DND-41 (cell line): ENCODE results near the gene THAP2.

Experiments
- ATAC-seq: fragments of 200-7000 bp; cut with Tn5 transposase; 3 replicates; pipeline ENCODE4 v1.9.1; 2021; ENCODE audit warnings: low read depth; ENCODE audit not compliant: insufficient read depth
- DNase-seq: peaks from one replicate; pipeline ENCODE4 v3.0.0-alpha.2; 2020
- H2AFZ ChIP-seq: 2 replicates; pipeline ENCODE4 v1.6.0; 2012; ENCODE audit warnings: low read depth, low read length
- H3K27ac ChIP-seq: 2 replicates; pipeline ENCODE4 v1.5.1; 2012; ENCODE audit warnings: low read length, inconsistent platforms
- H3K27me3 ChIP-seq: fragments of 200-600 bp; sonication (generic); 2 replicates; pipeline ENCODE4 v1.6.0; 2012; ENCODE audit warnings: low read length, mild to moderate bottlenecking, inconsistent platforms; ENCODE audit not compliant: insufficient read depth, poor library complexity
- H3K36me3 ChIP-seq: 2 replicates; pipeline ENCODE4 v1.5.1; 2012; ENCODE audit warnings: low read length, inconsistent platforms; ENCODE audit not compliant: insufficient read depth
- H3K4me1 ChIP-seq: 2 replicates; pipeline ENCODE4 v1.5.1; 2012; ENCODE audit warnings: mild to moderate bottlenecking, low read length; ENCODE audit not compliant: insufficient read depth
- H3K4me2 ChIP-seq: 2 replicates; pipeline ENCODE4 v1.6.0; 2012; ENCODE audit warnings: mild to moderate bottlenecking, moderate library complexity, low read length, inconsistent platforms; ENCODE audit not compliant: insufficient read depth
- H3K4me3 ChIP-seq, 2 experiments: fragments of 200-600 bp in 1 of 2; shearing (Covaris generic) in 1 of 2; 2 replicates each; pipeline ENCODE4 v1.5.1; 2012 to 2016; ENCODE audit warnings: inconsistent platforms in 2 of 2, low read length in 2 of 2, mild to moderate bottlenecking in 2 of 2, low read depth in 1 of 2, moderate library complexity in 1 of 2
- H3K79me2 ChIP-seq: 2 replicates; pipeline ENCODE4 v1.6.0; 2012; ENCODE audit warnings: low read length, inconsistent platforms; ENCODE audit not compliant: insufficient read depth
- H3K9ac ChIP-seq: 2 replicates; pipeline ENCODE4 v1.6.0; 2012; ENCODE audit warnings: low read depth, mild to moderate bottlenecking, inconsistent platforms, low read length, moderate library complexity
- H3K9me3 ChIP-seq: 2 replicates; pipeline ENCODE4 v1.5.1; 2012; ENCODE audit warnings: low read length, moderate library complexity, mild to moderate bottlenecking, inconsistent platforms; ENCODE audit not compliant: insufficient read depth, severe bottlenecking
- H4K20me1 ChIP-seq: 2 replicates; pipeline ENCODE4 v1.6.0; 2012; ENCODE audit warnings: low read length; ENCODE audit not compliant: insufficient read depth
- CTCF ChIP-seq: IDR thresholded peaks from 2 replicates; pipeline ENCODE4 v1.5.1; 2012; ENCODE audit warnings: borderline replicate concordance, low read length, moderate library complexity, mild to moderate bottlenecking; ENCODE audit not compliant: poor library complexity, severe bottlenecking; ENCODE audit errors: extremely low read depth
- EZH2 ChIP-seq: IDR thresholded peaks from 3 replicates; pipeline ENCODE4 v1.6.1; 2012; ENCODE audit warnings: borderline replicate concordance, low read depth, mild to moderate bottlenecking, moderate library complexity, low read length, inconsistent platforms; ENCODE audit not compliant: severe bottlenecking

The THAP2 gene

GRCh38 chr12:71646512-71646911 lies 17.6 kb upstream of the THAP2 start:
- Histone ChIP-seq H3K79me2 (peaks cover 25% of the 10 kb centered on the region), H3K9me3 (no peaks in the 10 kb centered on the region), H3K36me3 (peaks cover 87% of the 10 kb centered on the region), H3K27me3 (no peaks in the 10 kb centered on the region), H3K27ac (no peak overlapping the region), H2AFZ (no peak overlapping the region), H3K9ac (no peak overlapping the region), H3K4me1 (no peaks in the 10 kb centered on the region), H4K20me1 (peaks cover 10% of the 10 kb centered on the region; the same call in 1 of the 2 replicates), H3K4me2 (no peak overlapping the region), H3K4me3 (no peak overlapping the region)
- ATAC-seq (no peak), DNase-seq (no peak)
- no peak for TF ChIP-seq EZH2
- no peak for TF ChIP-seq CTCF

DNA sequence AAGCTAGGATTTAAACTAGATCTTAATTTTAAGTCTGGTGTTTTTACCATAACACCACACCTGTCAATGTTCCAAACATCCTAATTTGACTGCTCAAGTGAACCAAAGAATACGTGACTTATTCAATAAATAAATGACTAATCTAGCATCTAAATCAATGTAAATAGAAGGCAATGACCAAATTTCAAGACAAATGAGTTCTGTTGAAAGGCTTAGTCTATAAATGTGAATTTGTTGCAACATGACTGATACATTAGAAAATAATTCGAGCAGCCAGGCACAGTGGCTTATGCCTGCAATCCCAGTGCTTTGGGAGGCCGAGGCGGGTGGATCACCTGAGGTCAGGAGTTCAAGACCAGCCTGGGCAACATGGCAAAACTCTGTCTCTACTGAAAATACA lies 15.6 kb upstream of the THAP2 start:
- H3K4me2 ChIP-seq: no peak overlapping the region
- peaks cover 83% of the 10 kb centered on the region for H3K36me3 ChIP-seq
- ATAC-seq (no peak), DNase-seq (no peak)
- no peak overlapping the region for H3K4me3 ChIP-seq
- H3K27me3 ChIP-seq: no peaks in the 10 kb centered on the region
- TF ChIP-seq EZH2 (no peak), CTCF (no peak)
- no peak overlapping the region for H2AFZ ChIP-seq
- H3K4me1 ChIP-seq: no peaks in the 10 kb centered on the region
- H3K9ac ChIP-seq: no peak overlapping the region
- peaks cover 14% of the 10 kb centered on the region; the same call in 1 of the 2 replicates for H4K20me1 ChIP-seq
- no peak overlapping the region for H3K27ac ChIP-seq
- H3K9me3 ChIP-seq: no peaks in the 10 kb centered on the region
- H3K79me2 ChIP-seq: peaks cover 46% of the 10 kb centered on the region

DNA sequence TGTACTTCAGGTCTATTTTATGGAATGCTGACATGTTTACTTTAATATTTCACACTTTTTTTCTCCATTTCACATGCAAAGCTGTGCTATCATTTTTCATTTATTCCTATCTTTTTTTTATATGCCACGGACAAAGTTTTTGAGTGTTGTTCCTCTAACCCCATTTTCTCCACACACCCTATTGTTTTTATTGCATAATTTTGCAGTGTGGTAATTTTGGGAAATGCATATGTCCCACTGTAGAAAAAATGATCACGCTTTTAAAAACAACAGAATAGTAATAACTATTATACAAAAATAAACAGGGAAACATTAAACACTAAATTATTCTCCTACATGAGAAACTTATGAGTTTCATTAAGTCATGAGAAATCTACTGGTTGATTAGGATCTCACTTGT lies 14.7 kb upstream of the THAP2 start:
- Histone ChIP-seq H3K79me2 (peaks cover 54% of the 10 kb centered on the region), H4K20me1 (peaks cover 14% of the 10 kb centered on the region; the same call in 1 of the 2 replicates), H3K4me1 (no peaks in the 10 kb centered on the region), H3K9me3 (no peaks in the 10 kb centered on the region), H3K36me3 (peaks cover 83% of the 10 kb centered on the region), H3K9ac (no peak overlapping the region), H3K4me3 (no peak overlapping the region), H3K4me2 (no peak overlapping the region), H2AFZ (no peak overlapping the region), H3K27ac (no peak overlapping the region), H3K27me3 (no peaks in the 10 kb centered on the region)
- no peak for DNase-seq
- no peak for ATAC-seq
- TF ChIP-seq EZH2 (no peak), CTCF (no peak)

GRCh38 chr12:71652656-71653055 lies 11.4 kb upstream of the THAP2 start:
- no peak for TF ChIP-seq CTCF
- no peak for TF ChIP-seq EZH2
- H3K4me1 ChIP-seq: peaks cover 8% of the 10 kb centered on the region
- H3K4me2 ChIP-seq: no peak overlapping the region
- H4K20me1 ChIP-seq: peaks cover 14% of the 10 kb centered on the region; the same call in 1 of the 2 replicates
- no peak overlapping the region for H3K9ac ChIP-seq
- DNase-seq: no peak
- no peak for ATAC-seq
- no peaks in the 10 kb centered on the region for H3K27me3 ChIP-seq
- no peak overlapping the region for H2AFZ ChIP-seq
- no peaks in the 10 kb centered on the region for H3K9me3 ChIP-seq
- H3K27ac ChIP-seq: no peak overlapping the region
- no peak overlapping the region for H3K4me3 ChIP-seq
- peaks cover 84% of the 10 kb centered on the region for H3K79me2 ChIP-seq
- H3K36me3 ChIP-seq: peaks cover 79% of the 10 kb centered on the region
